IMR-90 (cell line): ENCODE data around the gene ACYP1. TPM values are rescaled to one million over a fixed set of nuclear protein-coding genes. Genes with fewer than 3 reads are reported as not detected.

Experiments used
- ATAC-seq: fragments of 200-7000 bp; cut with Tn5 transposase; 2 replicates; pipeline ENCODE4 v1.9.1; 2020; ENCODE audit warnings: low read depth, mild to moderate bottlenecking, moderate library complexity
- BruUV-seq: library from RNA; stranded (reverse); fragments of 400-500 nt; replicated peaks from 2 replicates; lab custom pipeline; 2021; lab: Mats Ljungman, UMichigan
- CTCF ChIA-PET: fragments of 300-600 bp; formaldehyde crosslinking; extraction: SDS; loops from one replicate; lab custom pipeline; 2021; ENCODE audit warnings: antibody characterized with exemption; lab: Yijun Ruan, JAX
- POLR2A ChIA-PET: fragments of 300-600 bp; sonication (Branson Sonifier 250); formaldehyde crosslinking; loops from one replicate; lab custom pipeline; 2022; ENCODE audit warnings: antibody characterized with exemption; ENCODE audit not compliant: unreplicated experiment; lab: Charles Lee
- DNase-seq: peaks from one replicate; pipeline ENCODE4 v3.0.0; 2013
- H2AFZ ChIP-seq: replicated peaks from 2 replicates; pipeline ENCODE3; 2013; ENCODE audit warnings: low read length, mild to moderate bottlenecking; ENCODE audit not compliant: poor library complexity
- H2AK5ac ChIP-seq: 2 replicates; pipeline ENCODE4 v1.6.1; 2013; ENCODE audit warnings: low read depth, low read length, inconsistent platforms
- H2AK9ac ChIP-seq: replicated peaks from 2 replicates; pipeline ENCODE3; 2013; ENCODE audit warnings: mild to moderate bottlenecking, low read depth, low read length, moderate library complexity; ENCODE audit not compliant: poor library complexity
- H2BK120ac ChIP-seq: 2 replicates; pipeline ENCODE4 v1.6.1; 2013; ENCODE audit warnings: low read depth, low read length, inconsistent platforms
- H2BK15ac ChIP-seq: 3 replicates; pipeline ENCODE4 v1.6.1; 2013; ENCODE audit warnings: low read depth, low read length, inconsistent platforms
- H2BK20ac ChIP-seq: 2 replicates; pipeline ENCODE4 v1.6.1; 2013; ENCODE audit warnings: low read depth, mild to moderate bottlenecking, inconsistent platforms, low read length, moderate library complexity
- H2BK5ac ChIP-seq: 2 replicates; pipeline ENCODE4 v1.6.1; 2013; ENCODE audit warnings: mild to moderate bottlenecking, low read depth, low read length, inconsistent platforms; ENCODE audit not compliant: poor library complexity, severe bottlenecking
- H3K14ac ChIP-seq: replicated peaks from 2 replicates; pipeline ENCODE4 v1.6.1; 2013; ENCODE audit warnings: low read depth, low read length, inconsistent platforms
- H3K18ac ChIP-seq: 2 replicates; pipeline ENCODE4 v1.6.1; 2013; ENCODE audit warnings: low read depth, low read length, control low read depth
- H3K23ac ChIP-seq: 2 replicates; pipeline ENCODE4 v1.6.1; 2013; ENCODE audit warnings: low read depth, low read length, inconsistent platforms
- H3K27ac ChIP-seq: 2 replicates; pipeline ENCODE4 v1.5.1; 2013; ENCODE audit warnings: mild to moderate bottlenecking, control low read depth, low read length; ENCODE audit not compliant: insufficient read depth
- H3K27me3 ChIP-seq: 2 replicates; pipeline ENCODE4 v1.6.1; 2013; ENCODE audit warnings: low read length; ENCODE audit not compliant: control insufficient read depth, insufficient read depth
- H3K36me3 ChIP-seq: 2 replicates; pipeline ENCODE4 v1.6.1; 2013; ENCODE audit warnings: low read length, mixed read lengths; ENCODE audit not compliant: control insufficient read depth, insufficient read depth
- H3K4ac ChIP-seq: 2 replicates; pipeline ENCODE4 v1.6.1; 2013; ENCODE audit warnings: low read depth, low read length, inconsistent platforms
- H3K4me1 ChIP-seq: 2 replicates; pipeline ENCODE4 v1.6.1; 2013; ENCODE audit warnings: low read length, mixed read lengths; ENCODE audit not compliant: control insufficient read depth, insufficient read depth
- H3K4me2 ChIP-seq: 2 replicates; pipeline ENCODE4 v1.6.1; 2013; ENCODE audit warnings: low read depth, mild to moderate bottlenecking, control low read depth, low read length, moderate library complexity
- H3K4me3 ChIP-seq: 2 replicates; pipeline ENCODE4 v1.5.1; 2013; ENCODE audit warnings: low read depth, mild to moderate bottlenecking, control low read depth, low read length, moderate library complexity; ENCODE audit not compliant: insufficient read depth
- H3K56ac ChIP-seq: 2 replicates; pipeline ENCODE4 v1.6.1; 2013; ENCODE audit warnings: low read length, inconsistent platforms; ENCODE audit not compliant: insufficient read depth; ENCODE audit errors: extremely low read depth
- H3K79me1 ChIP-seq, 2 experiments: 2 replicates each; pipeline ENCODE4 v1.6.1; 2013; ENCODE audit warnings: low read length in 2 of 2, inconsistent platforms in 1 of 2, low read depth in 1 of 2
- H3K9ac ChIP-seq: 2 replicates; pipeline ENCODE4 v1.6.1; 2013; ENCODE audit warnings: low read depth, low read length, control low read depth
- H3K9me1 ChIP-seq: 2 replicates; pipeline ENCODE4 v1.6.1; 2013; ENCODE audit warnings: low read length, inconsistent platforms; ENCODE audit not compliant: insufficient read depth
- H3K9me3 ChIP-seq: 2 replicates; pipeline ENCODE4 v1.6.1; 2013; ENCODE audit warnings: low read length; ENCODE audit not compliant: control insufficient read depth, insufficient read depth
- H4K20me1 ChIP-seq: 2 replicates; pipeline ENCODE4 v1.6.1; 2013; ENCODE audit warnings: low read length, inconsistent platforms; ENCODE audit not compliant: insufficient read depth
- H4K5ac ChIP-seq: 2 replicates; pipeline ENCODE4 v1.6.1; 2013; ENCODE audit warnings: mild to moderate bottlenecking, low read depth, low read length, control low read depth
- H4K8ac ChIP-seq, 2 experiments: 2 replicates each; pipeline ENCODE4 v1.6.1; 2013; ENCODE audit warnings: low read depth in 2 of 2, low read length in 2 of 2, control low read depth in 1 of 2, inconsistent platforms in 1 of 2
- H4K91ac ChIP-seq: 2 replicates; pipeline ENCODE4 v1.6.1; 2013; ENCODE audit warnings: low read depth, low read length, inconsistent platforms; ENCODE audit not compliant: insufficient read depth
- BHLHE40 ChIP-seq: fragments of 150-350 bp; IDR thresholded peaks from 2 replicates; pipeline ENCODE4 v1.6.1; 2016; ENCODE audit warnings: mild to moderate bottlenecking, low read depth, low read length
- CEBPB ChIP-seq: IDR thresholded peaks from 2 replicates; pipeline ENCODE4 v1.6.1; 2012; ENCODE audit warnings: low read depth, low read length, improper control_type of control experiment
- CHD1 ChIP-seq: IDR thresholded peaks from 2 replicates; pipeline ENCODE4 v1.6.1; 2012; ENCODE audit warnings: low read depth, low read length, improper control_type of control experiment
- CTCF ChIP-seq: conservative IDR thresholded peaks from 2 replicates; pipeline ENCODE4 v1.5.1; 2012; ENCODE audit warnings: mild to moderate bottlenecking, low read depth, low read length, improper control_type of control experiment
- FOS ChIP-seq: fragments of 150-350 bp; IDR thresholded peaks from 2 replicates; pipeline ENCODE4 v1.6.1; 2016; ENCODE audit warnings: low read depth, low read length
- MAFK ChIP-seq: IDR thresholded peaks from 2 replicates; pipeline ENCODE4 v1.6.1; 2012; ENCODE audit warnings: low read depth, low read length, improper control_type of control experiment
- MAZ ChIP-seq: IDR thresholded peaks from 2 replicates; pipeline ENCODE4 v1.6.1; 2012; ENCODE audit warnings: low read depth, mild to moderate bottlenecking, low read length, improper control_type of control experiment, moderate library complexity, borderline replicate concordance
- MXI1 ChIP-seq: IDR thresholded peaks from 2 replicates; pipeline ENCODE4 v1.6.1; 2012; ENCODE audit warnings: low read depth, mild to moderate bottlenecking, low read length, moderate library complexity, borderline replicate concordance
- NFE2L2 ChIP-seq: fragments of 150-350 bp; IDR thresholded peaks from 2 replicates; pipeline ENCODE4 v1.6.1; 2016; ENCODE audit warnings: low read depth, mild to moderate bottlenecking, low read length
- POLR2A ChIP-seq: IDR thresholded peaks from 2 replicates; pipeline ENCODE4 v1.6.1; 2012; ENCODE audit warnings: mild to moderate bottlenecking, low read depth, low read length
- RAD21 ChIP-seq: IDR thresholded peaks from 2 replicates; pipeline ENCODE4 v1.6.1; 2012; ENCODE audit warnings: low read length, improper control_type of control experiment
- RCOR1 ChIP-seq: IDR thresholded peaks from 2 replicates; pipeline ENCODE4 v1.6.1; 2012; ENCODE audit warnings: mild to moderate bottlenecking, low read length, improper control_type of control experiment; ENCODE audit not compliant: insufficient replicate concordance
- RFX5 ChIP-seq: IDR thresholded peaks from 2 replicates; pipeline ENCODE4 v1.8.0; 2012; ENCODE audit warnings: low read depth, mild to moderate bottlenecking, low read length, moderate library complexity
- SMC3 ChIP-seq: fragments of 150-350 bp; IDR thresholded peaks from 2 replicates; pipeline ENCODE4 v1.6.1; 2016; ENCODE audit warnings: low read depth, mild to moderate bottlenecking, antibody characterized with exemption, low read length, moderate library complexity
- WGBS, 2 experiments: methylation state at CpG; one replicate each; pipeline versions ENCODE4 v1.1.5 to v1.1.7; 2013; ENCODE audit warnings: missing lambda C conversion rate in 2 of 2; ENCODE audit not compliant: insufficient read length in 1 of 2; ENCODE audit errors: extremely low coverage in 2 of 2; 5-methylcytosine and 5-hydroxymethylcytosine counted together
- dilution Hi-C: fragments of 300-500 bp; cut with HindIII; formaldehyde crosslinking; loops from one replicate; pipeline ENCODE4 v1.14.3; 2018; ENCODE audit warnings: low sequenced_read_pairs; ENCODE audit not compliant: unreplicated experiment
- in situ Hi-C: fragments of 300-500 bp; cut with MboI; formaldehyde crosslinking; loops from 3 replicates; pipeline ENCODE4 v1.14.3; 2019; ENCODE audit warnings: low sequenced_read_pairs, inconsistent platforms, mixed read lengths
- intact Hi-C: fragments of 100-400 bp; cut with micrococcal nuclease; formaldehyde crosslinking; loops from 2 replicates; pipeline ENCODE4 v1.10.0; 2022
- polyA plus RNA-seq, 3 experiments: library from polyadenylated mRNA; depleted of rRNA; stranded (reverse); fragments of >200 nt; gene quantifications; 2 replicates each; pipeline ENCODE4 v1.2.3, GENCODE V29; 2012; ENCODE audit warnings: low replicate concordance in 1 of 3
- total RNA-seq: library from RNA; depleted of rRNA; stranded (reverse); fragments of >200 nt; gene quantifications from 2 replicates; pipeline ENCODE4 v1.2.3, GENCODE V29; 2012
- TF ChIP-seq, protein P1 (sequence below): fragments of 150-350 bp; IDR thresholded peaks from 2 replicates; pipeline ENCODE4 v1.6.1; 2017; ENCODE audit warnings: mild to moderate bottlenecking, antibody characterized with exemption, low read length, low read depth
- TF ChIP-seq, protein P2 (sequence below): fragments of 150-350 bp; IDR thresholded peaks from 2 replicates; pipeline ENCODE4 v1.6.1; 2016; ENCODE audit warnings: low read depth, mild to moderate bottlenecking, low read length, moderate library complexity, borderline replicate concordance

The ACYP1 gene
- total and polyA plus RNA-seq, 2 of the 4 experiments (the other 2 are of a cell fraction), result 4.1 to 24.0 TPM

- ATAC-seq (no peak), DNase-seq (no peak)
- no peak overlapping the region for H2AFZ ChIP-seq
- intact Hi-C loops, result no loop called here
- H3K23ac ChIP-seq, result no peak overlapping the region
- no peak overlapping the region for H3K4me3 ChIP-seq
- no peak overlapping the region for H2BK15ac ChIP-seq
- H4K20me1 ChIP-seq, result no peaks in the 10 kb centered on the region
- in situ Hi-C loops, result no loop called here
- dilution Hi-C loops, result no loop called here
- no peaks in the 10 kb centered on the region for H3K9me1 ChIP-seq
- H3K18ac ChIP-seq, result no peak overlapping the region
- no peak overlapping the region for H2BK20ac ChIP-seq
- no peak overlapping the region for H4K8ac ChIP-seq
- H4K91ac ChIP-seq, result no peak overlapping the region
- no peaks in the 10 kb centered on the region for H3K4me1 ChIP-seq
- 80% methylated on average over 1 of the region's 6 CpGs; no CpG with 5 or more reads in 1 of the 2 experiments for WGBS, 2 experiments
- no peak overlapping the region for H3K27ac ChIP-seq
- H3K79me1 ChIP-seq, result peaks cover 0 to 3% of the 10 kb centered on the region in 2 experiments; a peak in 2 of 4 replicates
- H2BK5ac ChIP-seq, result no peak overlapping the region
- H3K4me2 ChIP-seq, result no peak overlapping the region
- H3K56ac ChIP-seq, result no peak overlapping the region
- no peak overlapping the region for H3K9ac ChIP-seq
- H2AK9ac ChIP-seq, result no peak overlapping the region
- TF ChIP-seq RAD21 (no peak), POLR2A (no peak), BHLHE40 (no peak), RFX5 (no peak), CHD1 (no peak), CTCF (no peak), CEBPB (no peak), RCOR1 (no peak), FOS (no peak), MAFK (no peak), MAZ (no peak), SMC3 (no peak), NFE2L2 (no peak), MXI1 (no peak)
- TF ChIP-seq, protein P1, sequence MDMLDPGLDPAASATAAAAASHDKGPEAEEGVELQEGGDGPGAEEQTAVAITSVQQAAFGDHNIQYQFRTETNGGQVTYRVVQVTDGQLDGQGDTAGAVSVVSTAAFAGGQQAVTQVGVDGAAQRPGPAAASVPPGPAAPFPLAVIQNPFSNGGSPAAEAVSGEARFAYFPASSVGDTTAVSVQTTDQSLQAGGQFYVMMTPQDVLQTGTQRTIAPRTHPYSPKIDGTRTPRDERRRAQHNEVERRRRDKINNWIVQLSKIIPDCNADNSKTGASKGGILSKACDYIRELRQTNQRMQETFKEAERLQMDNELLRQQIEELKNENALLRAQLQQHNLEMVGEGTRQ, result no peak
- TF ChIP-seq, protein P2, sequence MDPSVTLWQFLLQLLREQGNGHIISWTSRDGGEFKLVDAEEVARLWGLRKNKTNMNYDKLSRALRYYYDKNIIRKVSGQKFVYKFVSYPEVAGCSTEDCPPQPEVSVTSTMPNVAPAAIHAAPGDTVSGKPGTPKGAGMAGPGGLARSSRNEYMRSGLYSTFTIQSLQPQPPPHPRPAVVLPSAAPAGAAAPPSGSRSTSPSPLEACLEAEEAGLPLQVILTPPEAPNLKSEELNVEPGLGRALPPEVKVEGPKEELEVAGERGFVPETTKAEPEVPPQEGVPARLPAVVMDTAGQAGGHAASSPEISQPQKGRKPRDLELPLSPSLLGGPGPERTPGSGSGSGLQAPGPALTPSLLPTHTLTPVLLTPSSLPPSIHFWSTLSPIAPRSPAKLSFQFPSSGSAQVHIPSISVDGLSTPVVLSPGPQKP, result no peak
- H3K14ac ChIP-seq, result no peak overlapping the region
- no peak overlapping the region for H2AK5ac ChIP-seq
- no peaks in the 10 kb centered on the region for H3K9me3 ChIP-seq
- no peak overlapping the region for H2BK120ac ChIP-seq
- peaks cover 30% of the 10 kb centered on the region for H3K36me3 ChIP-seq
- no peaks in the 10 kb centered on the region for H3K27me3 ChIP-seq
- POLR2A ChIA-PET, result interaction anchor here (0.6 to 0.7 kb wide), 2 partner anchors 89 to 149 kb away, joined by 3 to 5 read pairs; no protein-coding TSS in a partner anchor
- H4K5ac ChIP-seq, result no peak overlapping the region
- no TSS peak for BruUV-seq
- H3K4ac ChIP-seq, result no peak overlapping the region
- CTCF ChIA-PET, result interaction anchor here (0.6 kb wide), 1 partner anchor 85 kb away, joined by 3 read pairs; no protein-coding TSS in a partner anchor
These were observed 33.1 kb upstream of the ACYP1 start for GRCh38 chr14:75096959-75097358.
